ENCODE measurements around the gene RNF182.

- TF ChIP-seq CTCF (IDR thresholded peaks at IDR 0.05; ENCODE audit: low read depth, low read length, poor library complexity, severe bottlenecking) (no peak), EZH2phosphoT487 (IDR thresholded peaks at IDR 0.05; ENCODE audit: borderline replicate concordance, low read length) (no peak)
Observed at GRCh38 chr6:13980534-13980933, 55.8 kb downstream of the RNF182 start.

All from DOHH2 (cell line).